ENCODE results near the gene SAPCD1.

DNA sequence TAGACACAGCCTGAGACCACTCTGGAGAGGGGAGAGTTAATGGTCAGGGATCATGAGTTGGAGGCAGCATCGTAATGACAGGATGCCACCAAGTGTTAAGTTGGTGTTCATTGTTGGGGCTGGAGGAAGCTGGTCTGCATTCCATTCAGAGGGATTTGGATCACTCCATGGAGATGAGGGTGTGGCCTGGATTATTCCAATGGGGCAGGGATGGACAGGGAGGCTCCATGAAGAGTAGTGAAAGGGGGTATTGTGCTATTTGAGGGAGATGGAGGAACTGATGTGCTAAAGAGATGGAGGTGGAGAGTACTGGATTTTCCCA lies 1.1 kb downstream of the SAPCD1 start:
- TF ChIP-seq, protein P1, sequence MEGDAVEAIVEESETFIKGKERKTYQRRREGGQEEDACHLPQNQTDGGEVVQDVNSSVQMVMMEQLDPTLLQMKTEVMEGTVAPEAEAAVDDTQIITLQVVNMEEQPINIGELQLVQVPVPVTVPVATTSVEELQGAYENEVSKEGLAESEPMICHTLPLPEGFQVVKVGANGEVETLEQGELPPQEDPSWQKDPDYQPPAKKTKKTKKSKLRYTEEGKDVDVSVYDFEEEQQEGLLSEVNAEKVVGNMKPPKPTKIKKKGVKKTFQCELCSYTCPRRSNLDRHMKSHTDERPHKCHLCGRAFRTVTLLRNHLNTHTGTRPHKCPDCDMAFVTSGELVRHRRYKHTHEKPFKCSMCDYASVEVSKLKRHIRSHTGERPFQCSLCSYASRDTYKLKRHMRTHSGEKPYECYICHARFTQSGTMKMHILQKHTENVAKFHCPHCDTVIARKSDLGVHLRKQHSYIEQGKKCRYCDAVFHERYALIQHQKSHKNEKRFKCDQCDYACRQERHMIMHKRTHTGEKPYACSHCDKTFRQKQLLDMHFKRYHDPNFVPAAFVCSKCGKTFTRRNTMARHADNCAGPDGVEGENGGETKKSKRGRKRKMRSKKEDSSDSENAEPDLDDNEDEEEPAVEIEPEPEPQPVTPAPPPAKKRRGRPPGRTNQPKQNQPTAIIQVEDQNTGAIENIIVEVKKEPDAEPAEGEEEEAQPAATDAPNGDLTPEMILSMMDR (IDR thresholded peaks at IDR 0.05), result no peak
- TF ChIP-seq POLR2A (IDR thresholded peaks at IDR 0.05; ENCODE audit: low read depth) (no peak), POLR2AphosphoS5 (IDR thresholded peaks at IDR 0.05) (no peak), EP300 (IDR thresholded peaks at IDR 0.05) (no peak)
